NCI-H1436 treated with DMSO at 0.1 percent for 48 hours (cell line): Measurements from ENCODE around the gene MAPK7.

Experiments used
- DNase-seq: peaks from one replicate; lab custom pipeline; 2025; lab: John Stamatoyannopoulos, UW

Gene MAPK7

DNA sequence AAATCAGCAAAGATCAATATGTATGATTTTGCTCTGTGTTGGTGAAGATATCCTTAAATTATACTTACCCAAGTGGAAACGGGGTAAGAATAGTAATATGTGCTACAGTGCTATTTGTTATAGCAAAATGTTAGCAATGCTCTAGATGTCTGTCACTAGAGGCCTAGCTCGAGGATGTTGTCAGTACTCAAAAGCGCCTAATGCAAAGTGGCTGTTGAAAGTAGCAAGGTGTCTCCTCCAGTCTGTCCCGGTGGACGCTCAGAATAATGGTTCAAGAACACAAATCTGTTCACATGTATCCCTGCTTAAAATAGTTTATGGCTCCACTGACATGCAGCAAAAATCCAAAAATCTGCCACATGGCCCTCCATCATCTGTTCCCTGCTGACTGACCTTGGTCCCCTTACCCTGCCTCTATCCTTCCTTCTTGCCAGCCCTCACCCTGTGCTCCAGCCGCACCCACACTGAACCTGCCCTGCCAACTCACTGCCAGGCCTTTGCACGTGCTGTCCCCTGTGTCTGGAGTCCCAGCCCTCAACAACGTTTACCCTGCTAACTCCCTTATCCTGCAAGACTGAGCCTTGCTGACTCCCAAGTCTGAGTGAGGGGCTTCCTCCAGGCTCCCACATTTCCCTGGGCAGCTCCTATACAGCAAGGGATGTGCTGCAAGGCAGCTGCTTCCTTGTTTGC is 23.2 kb downstream of the MAPK7 start:
- no peak for DNase-seq

GRCh38 chr17:19402171-19402570 is 23.9 kb downstream of the MAPK7 start:
- no peak for DNase-seq

DNA sequence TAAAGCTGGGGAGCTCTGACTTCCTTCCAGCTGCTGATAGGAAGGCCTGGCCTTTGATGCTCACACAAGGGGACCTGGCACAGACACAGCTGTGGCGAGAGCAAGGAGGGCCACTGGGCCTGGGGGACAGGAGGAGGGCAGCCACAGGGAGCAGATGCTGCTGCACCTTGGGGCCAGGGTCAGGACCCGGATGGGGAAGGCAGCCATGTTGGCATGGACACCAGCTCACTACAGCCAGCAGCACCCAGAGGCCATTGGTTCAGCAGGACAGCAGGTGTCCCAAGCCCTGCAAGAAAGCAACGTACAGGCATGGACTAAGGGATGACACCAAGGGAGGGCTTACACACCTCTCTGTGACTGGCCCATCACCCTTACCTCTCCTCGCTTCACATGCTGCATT is 24.7 kb downstream of the MAPK7 start:
- DNase-seq, result no peak

DNA sequence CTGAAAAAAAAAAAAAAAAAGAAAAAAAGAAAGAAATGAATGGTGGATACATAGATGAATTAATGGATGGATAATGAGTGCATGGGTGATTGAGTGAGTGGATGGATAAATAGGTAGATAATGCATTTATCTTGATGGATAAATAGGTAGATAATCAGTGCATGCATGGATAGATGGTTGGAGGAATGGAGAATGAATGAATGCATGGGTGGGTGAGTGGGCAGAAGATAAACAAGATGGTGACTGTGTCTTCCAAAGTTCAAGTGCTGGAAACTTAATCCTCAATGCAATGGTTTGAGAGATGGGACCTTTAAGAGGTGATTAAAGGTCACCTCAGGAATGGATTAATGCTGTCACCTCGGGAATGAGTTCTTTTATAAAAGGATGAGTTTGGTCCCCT is 26.0 kb downstream of the MAPK7 start:
- no peak for DNase-seq

DNA sequence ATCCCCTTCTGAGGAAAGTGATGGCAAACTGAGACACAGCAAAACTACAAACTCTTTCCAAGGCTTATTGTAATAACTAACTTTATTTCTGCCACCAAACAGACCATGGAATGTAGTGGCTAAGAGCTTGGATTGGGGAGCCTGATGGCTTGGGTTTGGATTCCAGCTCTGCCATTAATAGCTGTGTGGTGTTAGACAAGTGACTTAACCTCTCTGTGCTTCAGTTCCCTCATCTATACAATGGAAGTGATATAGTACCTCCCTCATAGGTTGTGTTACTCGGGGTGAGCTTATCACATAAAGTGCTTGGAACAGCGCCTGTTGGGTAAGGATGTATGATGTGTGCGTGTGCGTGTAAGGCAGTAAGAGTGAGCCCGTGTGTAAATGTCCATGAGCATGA is 26.8 kb downstream of the MAPK7 start:
- DNase-seq, result no peak

- no peak for DNase-seq
Observed at GRCh38 chr17:19407601-19408345, 29.5 kb downstream of the MAPK7 start.

GRCh38 chr17:19408346-19408710 is 30.0 kb downstream of the MAPK7 start:
- no peak for DNase-seq

DNA sequence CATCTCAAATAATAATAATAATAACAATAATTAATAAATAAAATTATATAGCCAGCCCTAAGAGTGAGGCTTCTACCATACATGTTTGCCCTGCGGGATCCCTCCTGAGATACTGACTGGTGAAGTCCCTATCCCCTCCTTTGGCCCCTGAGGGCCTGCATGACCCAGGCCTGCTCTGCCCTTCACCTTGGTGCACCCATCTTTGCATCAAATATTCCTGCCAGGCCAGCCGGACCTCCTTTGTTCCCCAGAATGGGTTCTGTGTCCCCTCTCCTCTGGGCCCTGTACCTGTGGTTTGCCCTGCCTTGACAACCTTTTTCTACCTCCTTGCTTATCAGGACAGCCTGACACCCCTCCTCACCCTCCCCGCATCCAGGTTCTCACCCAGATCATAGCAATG is 30.8 kb downstream of the MAPK7 start:
- no peak for DNase-seq

DNA sequence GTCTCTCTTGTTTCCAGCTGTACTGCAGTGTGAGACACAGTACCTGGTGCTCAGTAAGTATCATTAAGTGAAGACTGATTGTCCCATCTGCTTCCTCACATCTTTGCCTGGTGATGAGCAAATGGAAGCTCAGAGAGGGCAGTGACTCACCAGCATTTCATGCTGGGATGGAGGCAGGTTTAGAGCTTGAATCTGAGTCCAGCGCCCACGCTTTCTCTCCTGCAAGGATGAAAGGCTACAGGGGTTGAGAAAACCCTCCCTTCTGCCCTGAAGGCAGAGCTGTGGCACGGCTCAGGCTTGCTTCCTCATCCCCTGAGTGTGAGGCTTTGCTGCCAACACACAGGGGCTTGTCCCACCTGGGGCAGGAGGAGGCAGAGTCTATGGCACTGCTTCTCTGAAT is 31.2 kb downstream of the MAPK7 start:
- no peak for DNase-seq

DNA sequence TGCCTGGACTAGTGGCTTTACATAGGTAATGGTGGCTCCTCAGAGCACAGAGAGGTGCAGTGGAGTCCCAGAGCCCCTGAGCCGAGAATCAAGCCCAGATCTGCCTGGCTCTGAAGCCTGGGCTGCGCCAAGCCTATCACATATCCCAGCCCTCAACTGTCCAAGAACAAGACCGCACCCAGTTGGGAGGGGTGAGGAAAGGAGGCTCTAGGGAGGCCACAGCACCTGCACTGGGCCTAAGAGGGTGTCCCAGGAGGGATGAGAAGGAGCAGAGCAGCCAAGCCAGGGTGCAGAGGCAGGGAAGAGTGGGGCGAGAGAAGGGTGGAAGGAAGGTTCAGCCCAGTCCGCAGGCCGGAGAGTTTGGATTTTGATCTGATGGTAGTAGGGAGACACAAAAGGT is 31.8 kb downstream of the MAPK7 start:
- peak; percentile 73 for DNase-seq

- DNase-seq, result no peak
Observed at GRCh38 chr17:19410875-19411620, 32.8 kb downstream of the MAPK7 start, which contains the start of gene RNF112. TSS of gene RNF112 (plus strand) at chr17:19411232. CDS start at chr17:19411409, 177 bp downstream.

DNA sequence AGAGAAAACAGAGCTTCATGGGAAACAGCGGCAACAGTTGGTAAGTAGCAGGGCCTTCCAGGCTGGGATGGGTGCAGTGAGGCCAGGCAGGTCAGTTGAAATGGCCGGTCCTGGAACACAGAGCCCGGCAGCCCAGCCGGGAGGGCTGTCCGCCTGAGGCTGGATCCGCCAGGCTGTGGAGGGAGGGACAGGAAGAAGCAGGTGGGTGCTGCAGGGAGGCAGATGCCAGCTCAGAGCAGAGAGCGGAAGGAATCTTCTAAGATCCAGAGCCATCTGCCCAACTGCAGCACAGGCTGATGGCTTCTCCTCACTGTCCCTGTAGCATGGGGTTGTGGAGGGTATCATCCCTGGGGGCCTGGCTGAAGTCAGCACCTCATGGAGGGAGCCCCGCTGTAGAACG is 33.3 kb downstream of the MAPK7 start:
- DNase-seq, result no peak

GRCh38 chr17:19412510-19412909 is 34.2 kb downstream of the MAPK7 start:
- DNase-seq, result no peak

GRCh38 chr17:19412984-19413383 is 34.7 kb downstream of the MAPK7 start:
- DNase-seq, result no peak

GRCh38 chr17:19413761-19414160 is 35.5 kb downstream of the MAPK7 start:
- DNase-seq, result no peak

DNA sequence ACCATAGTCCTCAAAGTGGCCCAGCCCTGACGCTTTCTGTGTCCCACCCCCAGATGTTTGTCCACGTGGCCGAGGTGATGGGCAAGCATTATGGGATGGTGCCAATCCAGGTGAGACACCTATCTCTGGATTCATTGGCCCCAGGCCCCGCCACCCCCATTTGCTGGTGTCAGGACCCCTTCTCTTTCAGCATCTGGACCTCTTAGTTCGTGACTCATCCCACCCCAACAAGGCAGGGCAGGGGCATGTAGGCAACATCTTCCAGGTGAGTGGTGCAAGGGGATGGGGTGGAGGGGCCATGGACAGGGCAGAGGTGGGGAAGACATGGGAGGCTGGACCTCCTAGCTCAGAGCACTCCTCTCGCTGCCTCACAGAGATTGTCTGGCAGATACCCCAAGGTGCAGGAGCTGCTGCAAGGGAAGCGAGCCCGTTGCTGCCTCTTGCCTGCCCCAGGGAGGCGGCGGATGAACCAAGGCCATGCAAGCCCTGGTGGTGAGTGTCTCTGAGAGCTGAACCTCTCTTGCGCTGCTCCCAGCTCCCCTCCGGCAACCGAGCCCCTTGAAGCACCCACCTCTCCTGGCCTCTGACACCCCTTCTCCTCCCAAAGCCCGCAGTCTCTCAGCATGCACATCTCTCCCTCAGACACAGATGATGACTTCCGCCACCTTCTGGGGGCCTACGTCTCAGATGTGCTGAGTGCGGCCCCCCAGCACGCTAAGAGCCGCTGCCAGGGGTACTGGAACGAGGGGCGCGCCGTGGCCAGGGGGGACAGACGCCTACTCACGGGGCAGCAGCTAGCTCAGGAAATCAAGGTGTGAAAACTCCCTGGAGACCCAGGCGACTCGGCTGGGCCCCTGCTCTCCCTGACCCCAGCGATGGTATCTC is 36.3 kb downstream of the MAPK7 start:
- no peak for DNase-seq

GRCh38 chr17:19415311-19415710 is 37.0 kb downstream of the MAPK7 start:
- no peak for DNase-seq

DNA sequence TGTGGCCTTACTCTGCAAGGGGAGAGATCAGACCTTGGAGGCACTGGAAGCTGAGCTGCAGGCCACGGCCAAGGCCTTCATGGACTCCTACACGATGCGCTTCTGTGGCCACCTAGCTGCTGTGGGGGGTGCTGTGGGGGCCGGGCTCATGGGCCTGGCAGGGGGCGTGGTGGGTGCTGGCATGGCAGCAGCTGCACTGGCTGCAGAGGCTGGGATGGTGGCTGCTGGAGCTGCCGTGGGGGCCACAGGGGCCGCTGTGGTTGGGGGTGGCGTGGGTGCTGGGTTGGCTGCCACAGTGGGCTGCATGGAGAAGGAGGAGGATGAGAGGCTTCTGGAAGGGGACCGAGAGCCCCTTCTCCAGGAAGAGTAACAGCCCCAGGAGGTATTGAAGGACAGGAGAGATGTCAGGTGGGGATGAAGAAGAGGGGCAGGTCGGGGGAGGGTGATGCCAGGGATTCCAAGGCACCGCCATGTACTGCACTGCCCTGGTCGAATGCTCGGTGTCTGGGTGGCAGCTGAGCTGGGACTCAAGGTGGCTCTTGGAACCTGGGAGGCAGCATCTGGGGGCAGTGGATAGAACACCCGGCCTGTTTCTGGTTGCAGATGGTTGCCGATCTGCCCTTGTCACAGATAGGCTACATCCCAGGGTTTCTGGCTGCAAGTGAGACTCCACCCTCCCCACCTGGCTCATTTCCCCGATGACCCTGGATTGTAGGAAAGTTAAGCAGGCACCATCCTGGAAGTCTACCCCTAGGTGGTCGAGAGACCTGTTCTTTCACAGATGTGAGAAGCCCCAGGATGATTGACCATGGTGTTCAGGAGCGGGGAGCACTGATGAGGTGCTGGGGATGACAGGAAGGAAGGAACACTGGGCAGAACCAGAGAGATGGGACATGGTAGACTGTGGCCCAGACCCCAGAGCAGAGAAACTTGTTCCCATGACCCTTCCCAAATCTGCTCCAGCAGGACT is 37.8 kb downstream of the MAPK7 start:
- DNase-seq, result no peak

DNA sequence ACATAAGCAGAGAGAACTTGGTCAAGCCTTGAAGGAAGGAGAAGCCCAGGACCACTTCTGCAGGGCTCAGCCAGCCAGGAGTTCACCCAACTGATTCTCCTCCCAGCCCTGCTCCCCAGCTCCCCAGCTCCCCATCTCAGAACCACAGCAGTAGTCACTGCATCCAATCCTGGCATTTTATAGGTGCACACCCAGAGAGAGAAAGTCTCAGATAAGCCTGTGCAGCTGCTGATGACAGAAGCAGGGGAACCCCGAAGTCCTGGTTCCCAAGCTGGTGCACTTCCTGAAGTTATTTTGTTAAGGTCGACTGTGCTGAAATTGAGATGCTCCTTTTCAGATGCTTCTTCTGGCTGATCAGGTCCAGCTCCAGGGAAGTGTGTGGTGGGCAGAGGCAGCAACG is 39.3 kb downstream of the MAPK7 start:
- no peak for DNase-seq

DNA sequence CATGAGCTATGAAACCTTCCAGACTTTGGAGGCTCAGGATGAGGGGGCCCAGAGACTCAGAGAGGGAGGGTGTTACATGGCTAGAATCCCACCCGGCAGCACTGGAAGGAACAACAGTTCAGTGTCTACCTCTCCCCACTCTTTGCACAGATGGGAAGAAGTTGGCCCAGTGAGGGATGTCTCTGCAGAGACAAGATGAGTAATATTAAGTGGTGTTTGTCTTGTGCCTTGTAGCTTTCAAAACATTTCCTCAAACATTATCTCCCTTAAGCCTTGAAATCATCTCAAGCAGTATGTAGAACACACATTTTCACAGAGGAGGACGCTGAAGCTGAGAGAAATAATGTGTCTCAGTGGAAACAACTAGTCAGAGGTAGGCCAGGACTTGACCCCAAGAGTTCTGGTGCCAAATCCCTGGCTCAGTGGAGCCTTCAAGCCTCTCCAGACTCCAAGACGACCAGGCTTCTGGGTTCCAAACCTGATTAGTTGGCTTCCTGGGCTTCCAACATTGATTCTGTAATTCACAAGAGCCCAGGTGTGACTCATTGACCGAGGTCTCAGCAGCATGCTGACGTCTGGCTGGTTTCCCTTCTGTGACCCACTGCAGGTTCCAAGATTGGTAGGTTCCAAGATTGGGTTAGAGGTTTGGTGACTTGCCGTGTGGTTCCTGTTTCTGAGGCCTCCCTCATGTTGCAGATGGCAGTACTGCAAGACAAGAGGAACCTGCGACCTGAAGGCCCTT is 40.1 kb downstream of the MAPK7 start:
- DNase-seq, result no peak
